Spleen (tissue), 11 donors: ENCODE results near the gene TTLL11. TPM values are rescaled to one million over a fixed set of nuclear protein-coding genes. Genes with fewer than 3 reads are reported as not detected.

Experiments
- DNase-seq: peaks from one replicate; pipeline ENCODE4 v3.0.0-alpha.2; 2020
- H3K27ac ChIP-seq, 8 donors: fragments of 200-600 bp; sonication (generic) in 7 of 8; 1 replicate in 4 of 8; 2 replicates in 4 of 8; pipeline versions ENCODE4 v1.5.0 to v1.8.0; 2016 to 2021; ENCODE audit warnings: inconsistent platforms in 4 of 8, mild to moderate bottlenecking in 4 of 8, moderate library complexity in 1 of 8
- H3K27me3 ChIP-seq, 7 donors: fragments of 200-600 bp; sonication (generic) in 6 of 7; replicated peaks in 1 of 7; 1 replicate in 4 of 7; 2 replicates in 3 of 7; pipeline versions ENCODE4 v1.5.0 to v1.8.0; 2016 to 2021; ENCODE audit warnings: inconsistent platforms in 3 of 7, mild to moderate bottlenecking in 1 of 7
- H3K36me3 ChIP-seq, 6 donors: fragments of 200-600 bp; sonication (generic) in 5 of 6; 1 replicate in 4 of 6; 2 replicates in 2 of 6; pipeline versions ENCODE4 v1.5.0 to v1.8.0; 2016 to 2021; ENCODE audit warnings: inconsistent platforms in 2 of 6
- H3K4me1 ChIP-seq, 6 donors: fragments of 200-600 bp; sonication (generic) in 5 of 6; 1 replicate in 3 of 6; 2 replicates in 3 of 6; pipeline versions ENCODE4 v1.5.0 to v1.8.0; 2016 to 2021; ENCODE audit warnings: inconsistent platforms in 3 of 6
- H3K4me3 ChIP-seq, 8 donors: fragments of 200-600 bp; sonication (generic) in 7 of 8; 1 replicate in 4 of 8; 2 replicates in 4 of 8; pipeline versions ENCODE4 v1.5.0 to v1.8.0; 2016 to 2021; ENCODE audit warnings: inconsistent platforms in 4 of 8, mild to moderate bottlenecking in 4 of 8, moderate library complexity in 2 of 8
- H3K9me3 ChIP-seq, 8 donors: fragments of 200-600 bp; sonication (generic) in 7 of 8; 1 replicate in 4 of 8; 2 replicates in 4 of 8; pipeline versions ENCODE4 v1.5.0 to v1.8.0; 2016 to 2021; ENCODE audit warnings: inconsistent platforms in 4 of 8
- CTCF ChIP-seq, 11 experiments: fragments of 200-600 bp in 7 of 11; fragments of 450-650 bp in 4 of 11; sonication (generic) in 4 of 11; IDR thresholded peaks in 8 of 11; conservative IDR thresholded peaks in 3 of 11; 1 replicate in 7 of 11; 2 replicates in 4 of 11; pipeline versions ENCODE4 v1.4.0 to v1.8.0; 2016 to 2021; ENCODE audit warnings: antibody characterized with exemption in 11 of 11, inconsistent platforms in 4 of 11, mild to moderate bottlenecking in 1 of 11
- POLR2A ChIP-seq, 3 donors: fragments of 450-650 bp; IDR thresholded peaks; one replicate each; pipeline ENCODE4 v1.5.1; 2017; ENCODE audit warnings: antibody characterized with exemption in 3 of 3, mild to moderate bottlenecking in 1 of 3
- POLR2AphosphoS5 ChIP-seq, 3 donors: sonication (generic); formaldehyde crosslinking; IDR thresholded peaks; one replicate each; pipeline ENCODE4 v1.5.1; 2017; ENCODE audit warnings: antibody characterized with exemption in 3 of 3
- WGBS, 5 donors: extraction: QIAGEN DNeasy Blood & Tissue Kit in 3 of 5; methylation state at CpG; one replicate each; pipeline versions ENCODE4 v1.1.5 to v1.1.7; 2013 to 2018; 5-methylcytosine and 5-hydroxymethylcytosine counted together
- intact Hi-C: fragments of 100-400 bp; cut with DNase I; formaldehyde crosslinking; loops from one replicate; pipeline ENCODE4 v1.15.0; 2023; ENCODE audit warnings: low total_unique reads
- polyA plus RNA-seq, 3 donors: library from polyadenylated mRNA; stranded (reverse); fragments of 200-250 nt; gene quantifications; one replicate each; pipeline ENCODE4 v1.2.1, GENCODE V29; 2013
- total RNA-seq, 7 donors: library from RNA; depleted of rRNA in 3 of 7; stranded (reverse); fragments of >200 nt in 3 of 7; fragmentation: NEBNext Ultra II Directional in 4 of 7; extraction: Animal tissue kit (Norgen Biotek cat#: 25700) in 4 of 7; gene quantifications; one replicate each; pipeline versions ENCODE4 v1.1.0 to v1.2.1, GENCODE V29; 2016 to 2021
- donor health status: healthy with polysubstance abuse.
- donor health status: DM: no; HTN: no; CAD: no; lungs with moderate emphysema.
- donor health status: DM: no; HTN: no; CAD: no.
- donor health status: Bipolar disorder and iron deficiency.
- donor health status: healthy.
- donor health status: DM: no; HTN: no; CAD: no.
- donor health status: DM: yes; HTN: yes; CAD: no.

TTLL11 gene
- total and polyA plus RNA-seq, 10 donors, result 1.6 to 12.8 (median 7.3) TPM

DNA sequence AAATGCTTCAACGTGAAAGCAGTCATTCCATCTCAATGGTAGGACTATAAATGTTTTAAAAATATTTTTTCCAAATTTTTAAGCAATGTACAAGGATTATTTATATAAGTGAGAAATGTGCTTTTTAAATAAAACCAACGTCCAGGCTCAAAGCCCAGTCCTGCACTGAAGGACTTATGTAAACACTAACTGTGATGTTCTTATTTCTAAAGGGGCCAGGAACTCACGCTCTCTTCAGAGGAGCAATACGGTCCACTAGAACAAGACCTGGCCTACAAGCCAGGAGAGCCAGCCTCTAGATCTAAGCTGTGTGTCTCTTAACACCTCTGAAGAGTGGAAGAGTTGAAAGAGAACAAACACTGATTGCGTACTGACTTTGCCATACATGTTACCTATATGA lies 12.1 kb downstream of the TTLL11 start:
- intact Hi-C loops, result no loop called here
- no peak for DNase-seq
- 85 to 92% (median 89%) methylated on average over 5 of the region's 5 CpGs for WGBS, 5 donors
- H3K36me3 ChIP-seq, result no peaks in the 10 kb centered on the region
- no peak overlapping the region for H3K27ac ChIP-seq
- H3K4me1 ChIP-seq, result peaks cover 0 to 11% (median 0%) of the 10 kb centered on the region in 6 donors
- TF ChIP-seq POLR2A (IDR thresholded peaks at IDR 0.05) (no peak), CTCF (IDR thresholded peaks at IDR 0.05 in 8 of 11, conservative IDR thresholded peaks at IDR 0.05 in 3 of 11) (no peak), POLR2AphosphoS5 (IDR thresholded peaks at IDR 0.05) (no peak)
- H3K9me3 ChIP-seq, result peaks cover 0 to 24% (median 20%) of the 10 kb centered on the region in 8 donors
- H3K27me3 ChIP-seq, result no peaks in the 10 kb centered on the region
- no peak overlapping the region for H3K4me3 ChIP-seq

DNA sequence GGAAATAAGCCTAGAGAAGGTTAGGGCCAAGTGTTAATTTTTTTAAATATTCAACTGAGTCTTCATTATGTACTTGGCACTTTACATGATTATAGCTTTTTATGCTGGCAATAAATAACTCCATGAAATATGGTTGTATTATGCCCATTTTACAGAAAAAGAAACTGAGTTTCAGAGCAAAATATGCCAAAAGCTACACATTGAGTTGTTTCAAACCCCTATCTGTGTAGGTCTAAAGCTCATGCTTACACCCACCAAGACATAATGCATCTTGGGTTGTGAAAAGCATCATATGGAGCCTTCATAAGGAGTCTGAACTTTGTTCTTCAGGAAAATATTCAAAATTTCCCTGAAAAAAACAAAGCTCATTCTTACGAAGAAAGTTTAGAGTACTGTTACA lies 14.6 kb downstream of the TTLL11 start:
- H3K4me3 ChIP-seq, result no peak overlapping the region
- peaks cover 0 to 2% (median 0%) of the 10 kb centered on the region in 6 donors for H3K4me1 ChIP-seq
- H3K27me3 ChIP-seq, result no peaks in the 10 kb centered on the region
- intact Hi-C loops, result no loop called here
- WGBS, 5 donors, result 93 to 100% (median 97%) methylated on average over 1 of the region's 1 CpG
- no peak overlapping the region for H3K27ac ChIP-seq
- no peak for DNase-seq
- TF ChIP-seq CTCF (IDR thresholded peaks at IDR 0.05 in 8 of 11, conservative IDR thresholded peaks at IDR 0.05 in 3 of 11) (no peak), POLR2AphosphoS5 (IDR thresholded peaks at IDR 0.05) (no peak), POLR2A (IDR thresholded peaks at IDR 0.05) (no peak)
- H3K9me3 ChIP-seq, result peaks cover 0 to 24% (median 20%) of the 10 kb centered on the region in 8 donors
- H3K36me3 ChIP-seq, result no peaks in the 10 kb centered on the region

DNA sequence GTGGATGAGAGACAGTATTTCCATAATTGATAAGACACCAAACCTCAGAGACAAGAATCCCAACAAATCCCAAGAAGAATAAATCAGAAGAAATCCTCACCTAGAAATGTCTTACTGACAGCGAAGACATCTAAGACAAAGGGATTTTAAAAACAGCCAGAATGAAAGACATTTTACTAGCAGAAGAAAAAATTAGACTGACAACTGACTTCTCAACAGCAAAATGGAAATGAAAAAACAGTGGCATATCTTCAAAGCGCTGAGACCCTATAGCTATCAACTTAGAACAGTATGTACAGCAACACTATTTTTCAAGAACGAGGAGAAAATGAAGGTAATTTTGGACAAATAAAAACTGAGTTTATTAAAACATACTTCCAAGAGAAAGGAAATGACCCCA lies 16.3 kb downstream of the TTLL11 start:
- peaks cover 0 to under 1% (median 0%) of the 10 kb centered on the region in 6 donors for H3K36me3 ChIP-seq
- no peaks in the 10 kb centered on the region for H3K27me3 ChIP-seq
- DNase-seq, result no peak
- TF ChIP-seq CTCF (IDR thresholded peaks at IDR 0.05 in 8 of 11, conservative IDR thresholded peaks at IDR 0.05 in 3 of 11) (no peak), POLR2A (IDR thresholded peaks at IDR 0.05) (no peak), POLR2AphosphoS5 (IDR thresholded peaks at IDR 0.05) (no peak)
- no peak overlapping the region for H3K4me3 ChIP-seq
- H3K9me3 ChIP-seq, result peaks cover 0 to 24% (median 20%) of the 10 kb centered on the region in 8 donors
- H3K27ac ChIP-seq, result no peak overlapping the region
- WGBS, 5 donors, result 93 to 95% (median 94%) methylated on average over 3 of the region's 3 CpGs
- intact Hi-C loops, result no loop called here
- no peaks in the 10 kb centered on the region for H3K4me1 ChIP-seq

DNA sequence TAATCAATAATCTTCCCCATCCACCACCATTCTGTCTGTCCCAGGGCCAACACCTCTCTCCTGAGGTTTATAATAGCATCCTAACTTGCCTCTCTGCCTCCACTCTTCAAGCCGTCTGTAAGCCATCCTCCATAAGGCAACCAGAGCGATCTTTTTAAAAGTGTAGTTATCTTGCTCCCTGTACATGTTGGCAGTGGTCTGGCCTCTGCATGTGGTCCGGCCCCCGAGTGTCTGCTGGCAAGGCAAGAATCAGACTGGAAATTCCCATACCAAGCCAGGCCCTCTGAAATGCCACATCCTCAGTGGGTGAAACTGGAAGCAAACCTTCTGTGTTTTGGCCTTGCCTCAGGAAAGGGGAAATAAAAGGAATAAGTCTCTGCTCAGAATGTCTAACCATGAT lies 17.0 kb downstream of the TTLL11 start:
- no peak overlapping the region for H3K4me3 ChIP-seq
- no peak for TF ChIP-seq POLR2A (IDR thresholded peaks at IDR 0.05)
- TF ChIP-seq POLR2AphosphoS5 (IDR thresholded peaks at IDR 0.05), result no peak
- no peak for TF ChIP-seq CTCF (IDR thresholded peaks at IDR 0.05 in 8 of 11, conservative IDR thresholded peaks at IDR 0.05 in 3 of 11)
- H3K9me3 ChIP-seq, result peaks cover 0 to 24% (median 20%) of the 10 kb centered on the region in 8 donors
- DNase-seq, result no peak
- intact Hi-C loops, result no loop called here
- H3K27me3 ChIP-seq, result no peaks in the 10 kb centered on the region
- 73 to 91% (median 80%) methylated on average over 4 of the region's 4 CpGs for WGBS, 5 donors
- no peaks in the 10 kb centered on the region for H3K4me1 ChIP-seq
- peaks cover 0 to 7% (median 0%) of the 10 kb centered on the region in 6 donors for H3K36me3 ChIP-seq
- no peak overlapping the region for H3K27ac ChIP-seq
